IPS-15b (cell line): ENCODE measurements around the gene TMEM204.

ENCODE experiments used
- H3K27me3 ChIP-seq: one replicate; pipeline ENCODE4 v1.6.1; 2013; ENCODE audit warnings: low read length; ENCODE audit not compliant: control insufficient read depth, insufficient read depth
- H3K36me3 ChIP-seq: one replicate; pipeline ENCODE4 v1.6.1; 2013; ENCODE audit warnings: low read length; ENCODE audit not compliant: control insufficient read depth, insufficient read depth
- H3K4me1 ChIP-seq: one replicate; pipeline ENCODE4 v1.6.1; 2013; ENCODE audit warnings: mild to moderate bottlenecking, low read length; ENCODE audit not compliant: control insufficient read depth, insufficient read depth
- H3K4me3 ChIP-seq: one replicate; pipeline ENCODE4 v1.5.1; 2013; ENCODE audit warnings: low read depth, low read length
- H3K9ac ChIP-seq: one replicate; pipeline ENCODE4 v1.6.1; 2013; ENCODE audit warnings: low read depth, mild to moderate bottlenecking, low read length
- H3K9me3 ChIP-seq: one replicate; pipeline ENCODE4 v1.6.1; 2013; ENCODE audit warnings: mild to moderate bottlenecking, low read length; ENCODE audit not compliant: control insufficient read depth, insufficient read depth

The TMEM204 gene

GRCh38 chr16:1537138-1537577 is 3.7 kb downstream of the TMEM204 start:
- no peaks in the 10 kb centered on the region for H3K27me3 ChIP-seq
- peaks cover 7% of the 10 kb centered on the region for H3K36me3 ChIP-seq
- H3K4me1 ChIP-seq = no peaks in the 10 kb centered on the region
- no peaks in the 10 kb centered on the region for H3K9me3 ChIP-seq
- H3K4me3 ChIP-seq = no peak overlapping the region
- H3K9ac ChIP-seq = no peak overlapping the region

GRCh38 chr16:1537763-1538289 is 4.4 kb downstream of the TMEM204 start:
- Histone ChIP-seq H3K36me3 (peaks cover 10% of the 10 kb centered on the region), H3K27me3 (no peaks in the 10 kb centered on the region), H3K9ac (no peak overlapping the region), H3K9me3 (no peaks in the 10 kb centered on the region), H3K4me3 (no peak overlapping the region), H3K4me1 (no peaks in the 10 kb centered on the region)

- Histone ChIP-seq H3K4me1 (no peaks in the 10 kb centered on the region), H3K9me3 (no peaks in the 10 kb centered on the region), H3K4me3 (no peak overlapping the region), H3K36me3 (peaks cover 10% of the 10 kb centered on the region), H3K9ac (no peak overlapping the region), H3K27me3 (no peaks in the 10 kb centered on the region)
Measured at GRCh38 chr16:1538804-1539520, 5.5 kb downstream of the TMEM204 start.

GRCh38 chr16:1539720-1540555 is 6.5 kb downstream of the TMEM204 start:
- Histone ChIP-seq H3K9me3 (no peaks in the 10 kb centered on the region), H3K4me3 (no peak overlapping the region), H3K36me3 (peaks cover 10% of the 10 kb centered on the region), H3K4me1 (no peaks in the 10 kb centered on the region), H3K9ac (no peak overlapping the region), H3K27me3 (no peaks in the 10 kb centered on the region)

GRCh38 chr16:1540556-1540855 is 7.0 kb downstream of the TMEM204 start:
- no peaks in the 10 kb centered on the region for H3K9me3 ChIP-seq
- no peaks in the 10 kb centered on the region for H3K27me3 ChIP-seq
- no peak overlapping the region for H3K4me3 ChIP-seq
- no peak overlapping the region for H3K9ac ChIP-seq
- peaks cover 10% of the 10 kb centered on the region for H3K36me3 ChIP-seq
- no peaks in the 10 kb centered on the region for H3K4me1 ChIP-seq

GRCh38 chr16:1541293-1542165 is 8.1 kb downstream of the TMEM204 start:
- Histone ChIP-seq H3K27me3 (no peaks in the 10 kb centered on the region), H3K9ac (no peak overlapping the region), H3K4me3 (no peak overlapping the region), H3K4me1 (no peaks in the 10 kb centered on the region), H3K9me3 (no peaks in the 10 kb centered on the region), H3K36me3 (peaks cover 10% of the 10 kb centered on the region)

GRCh38 chr16:1542166-1542500 is 8.7 kb downstream of the TMEM204 start:
- Histone ChIP-seq H3K9ac (no peak overlapping the region), H3K27me3 (no peaks in the 10 kb centered on the region), H3K9me3 (no peaks in the 10 kb centered on the region), H3K4me1 (no peaks in the 10 kb centered on the region), H3K36me3 (peaks cover 5% of the 10 kb centered on the region), H3K4me3 (no peak overlapping the region)

- no peak overlapping the region for H3K9ac ChIP-seq
- H3K4me1 ChIP-seq = no peaks in the 10 kb centered on the region
- no peaks in the 10 kb centered on the region for H3K9me3 ChIP-seq
- H3K36me3 ChIP-seq = peaks cover 5% of the 10 kb centered on the region
- H3K4me3 ChIP-seq = no peak overlapping the region
- no peaks in the 10 kb centered on the region for H3K27me3 ChIP-seq
Measured at GRCh38 chr16:1542533-1542932, 9.1 kb downstream of the TMEM204 start.

GRCh38 chr16:1543085-1543896 is 9.8 kb downstream of the TMEM204 start:
- peaks cover 5% of the 10 kb centered on the region for H3K36me3 ChIP-seq
- no peaks in the 10 kb centered on the region for H3K27me3 ChIP-seq
- H3K9ac ChIP-seq = no peak overlapping the region
- H3K9me3 ChIP-seq = no peaks in the 10 kb centered on the region
- no peak overlapping the region for H3K4me3 ChIP-seq
- H3K4me1 ChIP-seq = no peaks in the 10 kb centered on the region

GRCh38 chr16:1545044-1546040 is 11.9 kb downstream of the TMEM204 start:
- H3K9ac ChIP-seq = no peak overlapping the region
- H3K4me1 ChIP-seq = no peaks in the 10 kb centered on the region
- H3K36me3 ChIP-seq = peaks cover 3% of the 10 kb centered on the region
- no peaks in the 10 kb centered on the region for H3K27me3 ChIP-seq
- H3K9me3 ChIP-seq = no peaks in the 10 kb centered on the region
- no peak overlapping the region for H3K4me3 ChIP-seq
